KMS-11 (cell line): Measurements from ENCODE around the gene SLC35A5.

ENCODE experiments used
- H2AFZ ChIP-seq: fragments of 200-600 bp; sonication (generic); 2 replicates; pipeline ENCODE4 v1.6.1; 2016; ENCODE audit warnings: antibody characterized with exemption, mixed run types, low read depth
- H3K27ac ChIP-seq: fragments of 200-600 bp; sonication (generic); 2 replicates; pipeline ENCODE4 v1.6.1; 2016; ENCODE audit warnings: mild to moderate bottlenecking, mixed run types
- H3K27me3 ChIP-seq: fragments of 200-600 bp; sonication (generic); 2 replicates; pipeline ENCODE4 v1.6.1; 2017; ENCODE audit warnings: mild to moderate bottlenecking, low read depth, mixed run types, moderate library complexity; ENCODE audit not compliant: insufficient read depth
- H3K36me3 ChIP-seq: fragments of 200-600 bp; sonication (generic); 2 replicates; pipeline ENCODE4 v1.6.1; 2017; ENCODE audit warnings: mild to moderate bottlenecking, mixed run types; ENCODE audit not compliant: insufficient read depth
- H3K4me1 ChIP-seq: fragments of 200-600 bp; sonication (generic); 2 replicates; pipeline ENCODE4 v1.6.1; 2016; ENCODE audit warnings: mild to moderate bottlenecking, low read depth, mixed run types; ENCODE audit not compliant: poor library complexity, severe bottlenecking
- H3K4me2 ChIP-seq: fragments of 200-600 bp; sonication (generic); 2 replicates; pipeline ENCODE4 v1.7.0; 2016; ENCODE audit warnings: mild to moderate bottlenecking, mixed run types
- H3K4me3 ChIP-seq: fragments of 200-600 bp; sonication (generic); IDR thresholded peaks from 2 replicates; pipeline ENCODE4 v1.6.1; 2017; ENCODE audit warnings: low read depth, low read length, mixed read lengths; ENCODE audit not compliant: insufficient read depth
- H3K79me2 ChIP-seq: fragments of 200-600 bp; sonication (generic); 2 replicates; pipeline ENCODE4 v1.6.1; 2016; ENCODE audit warnings: low read depth, mixed run types; ENCODE audit not compliant: insufficient read depth
- H3K9ac ChIP-seq: fragments of 200-600 bp; sonication (generic); 2 replicates; pipeline ENCODE4 v1.6.1; 2016; ENCODE audit warnings: mild to moderate bottlenecking, mixed run types
- H4K20me1 ChIP-seq: fragments of 200-600 bp; sonication (generic); 2 replicates; pipeline ENCODE4 v1.6.1; 2016; ENCODE audit warnings: mild to moderate bottlenecking, mixed run types; ENCODE audit not compliant: insufficient read depth
- TF ChIP-seq, protein P1 (sequence below): fragments of 200-600 bp; sonication (generic); conservative IDR thresholded peaks from 2 replicates; pipeline ENCODE4 v1.6.1; 2017; ENCODE audit warnings: low read depth, mild to moderate bottlenecking, antibody characterized with exemption, low read length, moderate library complexity, mixed read lengths

SLC35A5 gene

DNA sequence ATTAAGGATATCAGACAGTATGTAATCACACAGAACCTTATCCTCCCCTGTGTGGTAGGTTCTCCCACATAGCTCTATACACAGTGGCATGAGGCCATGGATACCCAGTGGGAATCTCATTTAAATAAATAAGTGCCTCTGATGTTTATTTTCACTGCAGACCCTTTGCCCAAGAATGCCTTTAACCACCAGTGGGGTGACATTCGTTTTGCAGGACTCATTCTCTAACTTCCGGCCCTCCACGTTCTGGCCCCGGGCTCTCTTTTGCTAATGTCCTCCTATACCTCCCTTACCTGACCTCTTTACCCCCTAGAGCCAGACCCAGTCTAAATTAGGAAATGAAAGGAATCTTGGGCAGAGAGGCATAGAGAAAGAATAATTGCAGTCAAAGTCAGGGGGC, 70.8 kb downstream of the SLC35A5 start:
- H4K20me1 ChIP-seq = no peaks in the 10 kb centered on the region
- no peaks in the 10 kb centered on the region for H3K27me3 ChIP-seq
- no peaks in the 10 kb centered on the region for H3K79me2 ChIP-seq
- H3K4me1 ChIP-seq = no peaks in the 10 kb centered on the region
- H2AFZ ChIP-seq = no peak overlapping the region
- TF ChIP-seq, protein P1, sequence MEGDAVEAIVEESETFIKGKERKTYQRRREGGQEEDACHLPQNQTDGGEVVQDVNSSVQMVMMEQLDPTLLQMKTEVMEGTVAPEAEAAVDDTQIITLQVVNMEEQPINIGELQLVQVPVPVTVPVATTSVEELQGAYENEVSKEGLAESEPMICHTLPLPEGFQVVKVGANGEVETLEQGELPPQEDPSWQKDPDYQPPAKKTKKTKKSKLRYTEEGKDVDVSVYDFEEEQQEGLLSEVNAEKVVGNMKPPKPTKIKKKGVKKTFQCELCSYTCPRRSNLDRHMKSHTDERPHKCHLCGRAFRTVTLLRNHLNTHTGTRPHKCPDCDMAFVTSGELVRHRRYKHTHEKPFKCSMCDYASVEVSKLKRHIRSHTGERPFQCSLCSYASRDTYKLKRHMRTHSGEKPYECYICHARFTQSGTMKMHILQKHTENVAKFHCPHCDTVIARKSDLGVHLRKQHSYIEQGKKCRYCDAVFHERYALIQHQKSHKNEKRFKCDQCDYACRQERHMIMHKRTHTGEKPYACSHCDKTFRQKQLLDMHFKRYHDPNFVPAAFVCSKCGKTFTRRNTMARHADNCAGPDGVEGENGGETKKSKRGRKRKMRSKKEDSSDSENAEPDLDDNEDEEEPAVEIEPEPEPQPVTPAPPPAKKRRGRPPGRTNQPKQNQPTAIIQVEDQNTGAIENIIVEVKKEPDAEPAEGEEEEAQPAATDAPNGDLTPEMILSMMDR = no peak
- no peak overlapping the region for H3K4me3 ChIP-seq
- H3K9ac ChIP-seq = no peak overlapping the region
- H3K27ac ChIP-seq = no peak overlapping the region
- no peak overlapping the region for H3K4me2 ChIP-seq
- H3K36me3 ChIP-seq = no peaks in the 10 kb centered on the region

DNA sequence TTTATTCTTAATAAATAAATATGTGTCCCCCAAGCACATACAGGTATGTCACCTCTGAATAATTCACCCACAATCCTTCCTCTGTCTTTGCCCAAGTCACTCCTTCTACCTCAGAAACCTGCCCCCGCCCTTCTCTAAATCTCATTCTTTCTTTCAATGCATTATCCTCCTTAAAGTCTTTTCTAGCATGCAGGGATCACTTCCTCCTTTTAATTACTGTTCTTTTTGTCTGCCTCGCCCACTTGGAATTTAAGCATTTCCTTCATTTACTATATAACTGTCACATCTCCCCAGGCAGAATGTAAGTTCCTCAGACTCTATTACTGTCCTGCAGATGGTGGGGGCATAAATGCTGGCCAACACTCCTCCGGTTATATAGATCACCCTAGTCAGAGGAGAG, 71.3 kb downstream of the SLC35A5 start:
- no peak overlapping the region for H3K4me2 ChIP-seq

DNA sequence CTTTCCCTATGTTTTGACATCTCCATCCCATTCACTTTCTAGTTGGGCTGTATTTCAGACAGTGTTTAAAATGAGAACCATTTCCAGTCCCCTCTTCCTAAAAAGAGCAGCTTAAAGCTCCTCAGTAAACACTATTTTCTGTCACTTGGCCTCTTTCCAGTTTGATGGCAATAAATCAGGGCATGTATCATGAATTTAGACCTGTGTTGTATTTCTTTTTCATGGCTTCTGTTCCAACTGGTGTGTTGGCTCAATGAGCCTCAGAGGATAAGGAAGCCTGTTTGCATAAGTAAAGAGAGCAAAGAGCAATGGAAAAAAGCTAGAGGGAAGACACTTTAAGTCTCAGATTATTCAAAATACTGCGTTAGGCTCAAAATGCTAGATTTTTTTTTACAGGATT, 71.9 kb downstream of the SLC35A5 start:
- Histone ChIP-seq H3K79me2 (no peaks in the 10 kb centered on the region), H3K4me2 (no peak overlapping the region), H3K4me3 (no peak overlapping the region), H4K20me1 (no peaks in the 10 kb centered on the region), H3K4me1 (no peaks in the 10 kb centered on the region), H3K27ac (no peak overlapping the region), H2AFZ (no peak overlapping the region), H3K9ac (no peak overlapping the region), H3K27me3 (no peaks in the 10 kb centered on the region), H3K36me3 (no peaks in the 10 kb centered on the region)
- TF ChIP-seq, protein P1 = no peak

More for the DNA sequence above, 71.3 kb downstream of the SLC35A5 start:
- H3K36me3 ChIP-seq = no peaks in the 10 kb centered on the region
- H3K27me3 ChIP-seq = no peaks in the 10 kb centered on the region
- no peaks in the 10 kb centered on the region for H4K20me1 ChIP-seq
- H3K9ac ChIP-seq = no peak overlapping the region
- H3K79me2 ChIP-seq = no peaks in the 10 kb centered on the region
- no peak overlapping the region for H2AFZ ChIP-seq
- H3K27ac ChIP-seq = no peak overlapping the region
- H3K4me1 ChIP-seq = no peaks in the 10 kb centered on the region
- TF ChIP-seq, protein P1 = no peak
- H3K4me3 ChIP-seq = no peak overlapping the region

DNA sequence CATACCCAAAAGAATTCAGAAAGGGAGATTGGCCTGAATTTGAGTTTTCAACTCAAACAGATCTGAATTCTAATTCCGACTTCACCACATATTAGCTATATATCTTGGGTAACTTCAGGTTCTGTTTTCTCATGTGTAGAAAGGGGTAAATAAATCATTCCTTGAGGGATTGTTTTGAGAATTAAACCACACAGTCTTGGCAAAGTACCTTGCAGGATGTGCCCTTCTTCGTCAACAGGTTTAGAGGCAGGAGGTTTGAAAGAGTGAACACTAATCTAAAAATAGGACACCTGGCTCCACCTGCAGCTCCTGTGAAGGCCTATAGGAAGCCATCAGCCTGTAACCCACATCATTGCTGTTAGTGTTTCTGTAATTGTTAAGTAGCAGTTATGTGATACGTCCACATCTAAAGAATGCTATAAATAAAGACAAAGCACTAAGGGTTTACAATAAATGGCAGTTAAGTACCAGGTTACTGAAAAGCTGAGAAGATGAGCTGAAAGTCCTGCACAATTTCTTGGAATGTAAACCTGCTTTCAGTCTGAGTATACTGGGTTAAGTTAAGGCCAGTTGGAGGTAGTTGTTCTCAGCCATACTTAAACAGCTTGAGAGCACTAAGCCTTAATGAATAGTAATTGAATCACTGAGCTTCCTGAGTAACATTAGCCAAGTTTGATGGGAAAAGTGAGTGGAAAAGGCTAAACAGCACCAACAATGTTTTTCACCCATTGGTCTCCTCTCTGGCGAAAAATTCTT, 73.1 kb downstream of the SLC35A5 start:
- no peaks in the 10 kb centered on the region for H3K27me3 ChIP-seq
- H3K4me3 ChIP-seq = no peak overlapping the region
- H4K20me1 ChIP-seq = no peaks in the 10 kb centered on the region
- H3K4me2 ChIP-seq = no peak overlapping the region
- H3K79me2 ChIP-seq = no peaks in the 10 kb centered on the region
- H3K27ac ChIP-seq = no peak overlapping the region
- no peaks in the 10 kb centered on the region for H3K4me1 ChIP-seq
- H3K36me3 ChIP-seq = no peaks in the 10 kb centered on the region
- TF ChIP-seq, protein P1 = no peak
- H3K9ac ChIP-seq = no peak overlapping the region
- no peak overlapping the region for H2AFZ ChIP-seq
